GM19351 (cell line): Measurements from ENCODE around the gene FCER1G.

Experiments used
- ATAC-seq: cut with Tn5 transposase; IDR thresholded peaks from one replicate; pipeline ENCODE4 v1.9.1; 2021; ENCODE audit warnings: mild to moderate bottlenecking, moderate library complexity; ENCODE audit not compliant: unreplicated experiment

Gene FCER1G

DNA sequence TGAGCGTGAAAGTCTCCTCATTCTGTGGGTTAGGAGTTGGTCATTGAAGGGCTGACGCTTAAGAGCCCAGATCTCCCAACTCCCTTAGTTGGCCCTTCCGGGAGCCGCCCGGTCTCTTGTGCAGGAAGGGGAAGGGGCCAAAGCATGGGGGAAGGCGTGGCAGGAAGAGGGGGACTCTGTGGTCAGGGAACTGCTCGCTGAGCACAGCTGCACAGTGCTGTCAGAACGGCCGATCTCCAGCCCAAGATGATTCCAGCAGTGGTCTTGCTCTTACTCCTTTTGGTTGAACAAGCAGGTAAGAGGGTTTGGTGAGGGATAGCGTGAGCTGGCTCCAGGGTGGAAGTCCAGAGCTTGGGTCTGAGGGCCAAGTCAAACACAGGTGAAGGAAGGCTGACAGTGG lies at the start of gene FCER1G:
Gene FCER1G, plus strand, starts transcription at position 220 of the 400 bp plus-strand sequence. Its CDS starts 27 bp downstream, at position 247.
- no peak for ATAC-seq

GRCh38 chr1:161165742-161166668 lies 49.1 kb upstream of the FCER1G start, which contains the start of gene PPOX:
TSS of gene PPOX (plus strand) at chr1:161166426. CDS start at chr1:161166848, 422 bp downstream.
- ATAC-seq, result peak; percentile 92

- ATAC-seq, result no peak
Observed at GRCh38 chr1:161166669-161167548, 48.2 kb upstream of the FCER1G start.

GRCh38 chr1:161168906-161169305 lies 46.2 kb upstream of the FCER1G start:
- no peak for ATAC-seq

DNA sequence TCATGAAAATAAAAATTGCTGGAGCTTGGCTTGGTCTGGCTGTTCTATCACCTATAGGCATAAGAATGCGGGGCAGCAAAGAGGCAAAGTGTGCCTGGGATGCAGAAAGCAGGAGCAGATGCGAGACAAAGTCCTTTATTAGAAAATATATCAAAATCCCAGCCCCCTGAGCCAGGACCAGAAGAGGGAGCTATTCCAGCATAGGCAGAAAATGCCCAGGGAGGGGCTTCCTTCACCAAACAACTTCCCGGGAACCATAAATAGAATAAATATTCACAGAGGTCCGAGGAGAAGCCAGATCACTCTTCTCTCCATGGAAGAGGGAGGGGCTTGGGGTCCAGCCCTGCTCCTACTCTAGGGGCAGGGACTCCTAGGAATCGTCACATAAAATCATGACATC lies 43.9 kb upstream of the FCER1G start:
- no peak for ATAC-seq

DNA sequence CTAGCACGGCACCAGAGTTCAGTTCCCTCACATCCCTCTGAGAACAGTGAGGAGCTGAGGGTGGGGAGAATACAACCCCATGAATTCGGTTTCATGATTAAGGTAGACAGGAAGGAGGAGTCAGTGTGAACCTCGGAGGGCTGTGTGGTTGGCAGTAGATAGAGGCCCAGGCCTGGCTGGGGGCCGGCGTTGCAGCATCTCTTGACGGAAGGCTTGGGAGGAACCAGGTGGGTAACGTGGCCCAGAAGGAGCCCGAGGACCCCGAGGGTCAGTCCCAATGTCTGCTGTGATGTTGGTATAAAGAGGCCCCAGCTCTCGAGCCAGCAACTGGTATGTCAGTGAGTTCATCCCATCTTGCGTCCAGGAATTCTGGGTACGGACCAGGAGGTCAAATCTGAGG lies 43.4 kb upstream of the FCER1G start:
- no peak for ATAC-seq

- no peak for ATAC-seq
Observed at GRCh38 chr1:161172349-161172748, 42.7 kb upstream of the FCER1G start.

- no peak for ATAC-seq
Observed at GRCh38 chr1:161172776-161173376, 42.2 kb upstream of the FCER1G start.

DNA sequence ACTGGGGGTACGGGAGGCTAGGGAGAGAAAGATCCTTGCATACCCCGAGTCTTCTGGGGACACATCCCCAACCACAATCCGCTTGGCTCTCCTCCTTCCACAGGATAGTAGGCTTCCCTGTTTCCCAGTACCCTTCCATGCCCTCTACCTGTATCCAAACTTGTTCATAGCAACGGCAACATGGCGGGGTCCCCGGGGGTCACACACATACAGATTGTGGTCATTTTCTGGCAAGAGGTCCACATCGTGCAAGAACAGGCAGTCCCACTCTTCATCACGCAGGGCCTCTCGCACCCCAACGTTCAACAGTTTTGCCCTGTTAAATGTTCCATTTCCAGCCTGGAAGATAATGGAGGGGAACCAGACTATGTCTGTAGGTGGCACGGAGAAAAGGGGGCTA lies 41.4 kb upstream of the FCER1G start:
- ATAC-seq, result no peak

DNA sequence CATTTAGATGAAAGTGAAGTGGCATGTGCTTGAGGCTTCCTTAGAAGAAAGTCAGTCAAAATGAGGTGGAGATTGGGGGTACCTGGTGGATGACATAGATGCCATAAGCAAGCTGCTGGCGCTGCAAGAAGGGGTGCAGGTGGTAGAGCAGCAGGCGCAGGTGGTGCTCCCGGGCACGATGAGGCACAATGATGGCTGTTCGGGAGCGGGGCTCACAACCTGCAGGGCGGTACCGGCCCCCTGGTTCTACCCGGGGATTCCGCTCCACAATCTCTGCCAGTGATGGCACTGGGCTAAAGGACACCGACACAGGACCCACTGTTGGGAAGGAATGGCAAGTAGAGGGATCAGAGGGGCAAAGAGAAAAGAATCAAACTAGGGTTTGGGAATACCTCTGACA lies 40.2 kb upstream of the FCER1G start:
- no peak for ATAC-seq

DNA sequence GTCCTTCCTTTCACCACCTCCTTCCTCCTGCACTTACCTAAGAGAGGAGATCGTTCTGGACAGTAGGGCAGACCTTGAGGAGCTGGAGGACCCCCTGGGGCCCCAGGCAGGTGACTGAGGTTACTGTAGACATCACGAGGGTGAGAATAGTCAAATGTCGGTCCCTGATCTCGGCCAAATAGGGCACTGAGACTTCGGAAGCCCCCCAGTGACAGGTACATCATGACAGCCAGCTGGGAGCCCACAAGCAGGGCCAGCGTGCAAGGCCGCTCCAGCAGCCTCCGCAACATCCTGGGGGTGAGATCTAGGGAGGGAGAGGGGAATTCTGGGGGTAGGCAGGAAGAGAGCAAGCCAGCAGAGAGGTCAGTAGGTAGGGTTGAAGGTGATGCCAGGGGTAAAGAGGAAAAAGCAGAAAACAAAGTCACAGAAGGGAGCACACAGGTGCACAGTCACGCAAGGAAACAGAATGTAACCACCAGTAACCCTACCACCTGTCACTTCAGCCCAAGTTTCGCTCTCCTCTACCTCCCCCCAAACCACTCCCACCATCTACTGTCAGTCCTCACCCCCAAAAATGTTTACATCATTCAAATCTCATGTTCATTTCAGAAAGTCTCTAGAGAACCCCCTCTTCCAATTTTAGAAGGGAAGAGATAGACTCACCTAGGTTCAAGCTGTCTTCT lies 39.2 kb upstream of the FCER1G start:
- ATAC-seq, result peak; percentile 32

GRCh38 chr1:161176468-161177111 lies 38.5 kb upstream of the FCER1G start:
- ATAC-seq, result no peak

- peak; percentile 85 for ATAC-seq
Observed at GRCh38 chr1:161177112-161177935, 37.8 kb upstream of the FCER1G start, which contains the start of gene B4GALT3. TSS of gene B4GALT3 (minus strand) at chr1:161177507. CDS start at chr1:161176060, 1,447 bp downstream.

DNA sequence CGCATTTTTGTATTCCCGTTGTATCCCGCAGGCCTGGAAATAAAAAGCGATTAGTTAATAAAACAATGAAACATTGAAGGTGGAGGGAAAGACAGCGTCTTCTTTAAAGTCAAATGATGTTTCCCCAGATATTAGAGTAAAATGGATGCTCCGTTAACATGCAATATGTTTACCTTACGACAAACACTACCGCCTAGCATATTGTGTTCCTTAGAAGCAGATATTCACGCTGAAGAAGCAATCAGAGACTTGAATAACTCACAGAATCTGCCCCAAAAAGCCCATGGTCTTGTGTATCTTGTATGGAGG lies 37.2 kb upstream of the FCER1G start:
- no peak for ATAC-seq

- no peak for ATAC-seq
Observed at GRCh38 chr1:161179698-161180097, 35.4 kb upstream of the FCER1G start.

DNA sequence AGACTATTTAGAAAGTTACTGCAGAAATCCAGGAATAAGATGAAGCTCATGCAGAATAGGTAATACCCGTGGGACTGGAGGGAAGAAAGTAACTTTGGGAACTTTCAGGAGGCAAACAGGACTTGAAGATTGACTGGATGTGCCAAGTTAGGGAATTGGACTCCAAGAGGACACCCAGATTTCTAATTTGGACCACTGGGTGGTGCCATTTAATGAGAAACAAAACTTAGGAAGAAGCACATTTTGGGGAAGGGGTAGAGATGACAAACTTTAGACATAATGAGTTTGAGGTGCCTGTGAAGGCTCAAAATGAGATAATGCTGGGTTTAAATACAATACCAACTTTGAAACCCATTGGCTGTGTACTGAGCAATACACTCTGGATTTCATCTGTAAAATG lies 34.5 kb upstream of the FCER1G start:
- ATAC-seq, result no peak

- ATAC-seq, result peak; percentile 45
Observed at GRCh38 chr1:161182214-161182613, 32.9 kb upstream of the FCER1G start.

DNA sequence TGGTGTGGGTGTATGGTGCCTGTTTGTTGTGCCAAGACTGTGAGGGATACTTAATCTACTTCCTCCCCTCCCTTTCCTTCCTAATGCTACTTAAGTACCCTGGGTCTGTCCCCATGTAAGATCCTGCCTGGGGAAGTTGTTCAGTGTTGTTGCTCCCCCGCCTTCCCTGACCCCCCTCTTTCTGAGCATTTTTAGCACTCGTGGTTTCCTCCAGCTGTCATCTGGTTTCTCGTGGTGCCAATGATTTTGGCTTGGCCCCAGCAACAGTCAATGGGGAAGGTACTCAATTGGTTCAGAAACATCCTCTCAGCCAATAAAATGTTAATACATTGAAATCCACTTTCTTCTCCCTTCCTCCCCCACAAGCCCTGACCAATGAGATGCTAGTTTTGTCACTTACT lies 29.8 kb upstream of the FCER1G start:
- peak; percentile 64 for ATAC-seq

DNA sequence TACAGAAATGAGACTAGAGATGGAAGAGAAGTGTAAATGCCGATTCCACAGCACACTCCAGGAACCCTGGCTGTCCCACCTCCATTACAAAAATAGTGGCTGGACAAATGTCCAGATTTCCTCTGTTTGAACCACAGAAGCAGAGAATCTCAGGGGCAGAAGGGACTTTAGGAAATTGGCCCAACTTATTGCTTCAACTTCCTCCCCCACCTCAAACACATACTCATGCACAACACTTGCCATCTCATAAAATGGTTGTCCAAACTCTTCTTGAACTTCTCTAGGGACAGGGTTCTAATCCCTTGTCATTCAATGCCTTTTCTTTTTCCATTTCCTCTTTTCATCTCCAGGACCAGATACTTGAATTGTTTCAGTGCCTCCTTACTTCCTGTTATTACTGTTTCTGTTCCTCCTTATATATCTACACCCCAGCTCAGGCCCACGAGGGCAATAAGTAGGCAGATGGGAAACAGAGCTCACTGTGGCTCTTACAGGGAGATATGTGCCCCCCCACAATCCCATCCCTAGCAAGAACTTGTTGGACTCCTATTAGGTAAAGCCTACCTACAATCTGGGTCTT lies 29.3 kb upstream of the FCER1G start:
- peak; percentile 37 for ATAC-seq
